Stimulated activated CD8-positive, alpha-beta memory T cell treated with anti-CD3 and anti-CD28 coated beads, Interleukin-12 subunit alpha, Interleukin-12 subunit beta, amount 100 ng/mL, for 24 hours (primary cell): ENCODE measurements around the gene SMAD7.

Source experiments
- DNase-seq: peaks from one replicate; pipeline ENCODE4 v3.0.0-alpha.2; 2020; ENCODE audit errors: extremely low read depth

Gene SMAD7

GRCh38 chr18:48986851-48987761, 36.3 kb upstream of the SMAD7 start:
- no peak for DNase-seq

- DNase-seq: no peak
Observed at GRCh38 chr18:48985161-48985560, 34.4 kb upstream of the SMAD7 start.

GRCh38 chr18:48983793-48984437, 33.1 kb upstream of the SMAD7 start:
- no peak for DNase-seq

- no peak for DNase-seq
Observed at GRCh38 chr18:48982266-48982665, 31.5 kb upstream of the SMAD7 start.

GRCh38 chr18:48979944-48980890, 29.5 kb upstream of the SMAD7 start:
- no peak for DNase-seq

GRCh38 chr18:48977914-48978313, 27.1 kb upstream of the SMAD7 start:
- no peak for DNase-seq

GRCh38 chr18:48975817-48976649, 25.3 kb upstream of the SMAD7 start:
- no peak for DNase-seq

GRCh38 chr18:48975120-48975816, 24.5 kb upstream of the SMAD7 start:
- no peak for DNase-seq

- DNase-seq: no peak
Observed at GRCh38 chr18:48974304-48975119, 23.7 kb upstream of the SMAD7 start.

- DNase-seq: no peak
Observed at GRCh38 chr18:48973731-48974130, 23.0 kb upstream of the SMAD7 start.

- DNase-seq: no peak
Observed at GRCh38 chr18:48968412-48969215, 17.8 kb upstream of the SMAD7 start.

GRCh38 chr18:48967545-48967944, 16.8 kb upstream of the SMAD7 start:
- DNase-seq: no peak

GRCh38 chr18:48966523-48966922, 15.8 kb upstream of the SMAD7 start:
- no peak for DNase-seq

- DNase-seq: no peak
Observed at GRCh38 chr18:48963586-48964470, 13.1 kb upstream of the SMAD7 start.

- no peak for DNase-seq
Observed at GRCh38 chr18:48962994-48963561, 12.3 kb upstream of the SMAD7 start.

- no peak for DNase-seq
Observed at GRCh38 chr18:48962252-48962993, 11.7 kb upstream of the SMAD7 start.

- DNase-seq: no peak
Observed at GRCh38 chr18:48961547-48961946, 10.8 kb upstream of the SMAD7 start.
